Stromal cell of bone marrow (primary cell): ENCODE results near the gene TBL1X.
"Not testable (repeated sequence)": the region's sequence is repeated elsewhere in the genome, so short reads cannot be mapped to it uniquely, and the experiment has no call there.

Experiments
- DNase-seq: peaks from one replicate; pipeline ENCODE4 v3.0.0-alpha.2; 2012; ENCODE audit warnings: low read depth

The TBL1X gene

GRCh38 chrX:9765737-9766097 lies 300.9 kb downstream of the TBL1X start, which contains the start of gene GPR143:
Gene GPR143, minus strand, starts transcription at chrX:9765847. Its CDS starts 30 bp downstream, at chrX:9765817.
- DNase-seq = no peak

DNA sequence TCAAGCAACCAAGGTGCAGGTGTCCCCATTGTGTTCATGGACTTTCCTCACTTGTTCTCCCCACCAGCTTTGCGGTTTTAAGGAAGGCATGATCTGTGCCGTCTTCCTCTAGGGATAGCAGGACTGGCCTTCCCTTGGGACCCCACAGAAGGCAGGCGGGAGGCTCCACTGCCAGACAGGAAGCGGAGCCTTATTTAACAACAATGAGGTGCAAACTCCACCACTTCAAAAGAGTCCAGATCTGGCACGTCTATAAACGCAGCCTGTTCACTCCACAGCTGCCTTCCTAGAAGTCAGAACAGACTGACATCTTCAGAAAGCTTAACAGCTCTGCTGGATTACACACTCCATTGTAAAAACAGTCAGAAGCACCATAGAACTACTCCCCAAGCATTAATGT lies 302.5 kb downstream of the TBL1X start:
- no peak for DNase-seq

GRCh38 chrX:9768321-9768839 lies 303.5 kb downstream of the TBL1X start:
- not testable (repeated sequence) for DNase-seq

- DNase-seq = no peak
Observed at GRCh38 chrX:9770319-9770718, 305.5 kb downstream of the TBL1X start.

GRCh38 chrX:9772943-9773342 lies 308.1 kb downstream of the TBL1X start:
- DNase-seq = no peak

GRCh38 chrX:9775930-9776329 lies 311.1 kb downstream of the TBL1X start:
- DNase-seq = no peak

DNA sequence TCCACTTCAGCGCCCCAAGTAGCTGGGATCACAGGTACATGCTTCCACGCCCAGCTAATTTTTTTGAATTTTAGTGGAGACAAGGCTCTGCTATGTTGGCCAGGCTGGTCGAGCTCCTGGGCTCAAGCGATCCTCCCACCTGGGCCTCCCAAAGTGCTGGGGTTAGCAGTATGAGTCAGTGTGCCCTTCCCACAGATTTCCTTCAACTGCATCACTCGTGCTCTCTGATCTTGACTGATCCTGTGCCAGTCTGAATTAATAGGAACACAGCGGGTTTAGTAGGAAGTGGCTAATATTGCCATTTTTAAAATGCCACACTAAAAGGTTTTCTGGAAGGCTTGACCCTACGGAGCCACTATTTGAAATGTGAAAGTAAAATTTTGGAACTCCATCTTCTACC lies 317.1 kb downstream of the TBL1X start:
- DNase-seq = no peak

- DNase-seq = no peak
Observed at GRCh38 chrX:9784332-9784731, 319.5 kb downstream of the TBL1X start.

DNA sequence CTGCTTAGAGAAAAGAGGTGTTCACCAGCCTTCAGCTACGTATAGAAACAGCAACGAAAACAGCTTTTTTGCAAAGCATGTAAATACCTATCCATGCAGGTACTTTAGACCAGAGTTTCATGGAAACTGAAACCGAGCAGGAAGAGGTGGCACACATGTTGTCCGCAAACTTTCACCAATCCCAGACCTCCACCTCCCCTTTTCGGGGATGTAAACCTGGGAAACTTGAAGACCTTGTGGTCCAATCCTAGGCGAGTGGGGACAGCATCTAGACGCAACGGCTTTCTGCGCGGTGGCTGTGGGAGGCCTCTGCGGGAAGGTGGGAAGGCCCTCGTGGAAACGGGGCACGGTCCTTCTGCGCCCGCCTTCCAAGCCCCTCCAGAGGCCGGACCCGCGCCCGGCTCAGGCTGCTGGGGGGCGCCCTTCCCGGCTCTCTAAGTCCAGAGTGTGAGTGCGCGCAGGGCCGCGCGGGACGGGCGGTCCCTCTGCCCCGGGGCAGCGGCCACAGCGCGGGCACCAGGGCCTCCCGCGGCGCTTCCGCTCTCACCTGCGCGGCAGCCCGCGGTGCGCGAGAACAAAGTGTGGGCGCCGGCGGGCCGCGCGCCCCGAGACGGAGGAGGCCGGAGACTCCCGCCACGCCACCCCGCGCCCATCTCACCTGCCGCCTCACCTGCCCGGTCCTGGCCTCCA lies 320.5 kb downstream of the TBL1X start:
- no peak for DNase-seq

DNA sequence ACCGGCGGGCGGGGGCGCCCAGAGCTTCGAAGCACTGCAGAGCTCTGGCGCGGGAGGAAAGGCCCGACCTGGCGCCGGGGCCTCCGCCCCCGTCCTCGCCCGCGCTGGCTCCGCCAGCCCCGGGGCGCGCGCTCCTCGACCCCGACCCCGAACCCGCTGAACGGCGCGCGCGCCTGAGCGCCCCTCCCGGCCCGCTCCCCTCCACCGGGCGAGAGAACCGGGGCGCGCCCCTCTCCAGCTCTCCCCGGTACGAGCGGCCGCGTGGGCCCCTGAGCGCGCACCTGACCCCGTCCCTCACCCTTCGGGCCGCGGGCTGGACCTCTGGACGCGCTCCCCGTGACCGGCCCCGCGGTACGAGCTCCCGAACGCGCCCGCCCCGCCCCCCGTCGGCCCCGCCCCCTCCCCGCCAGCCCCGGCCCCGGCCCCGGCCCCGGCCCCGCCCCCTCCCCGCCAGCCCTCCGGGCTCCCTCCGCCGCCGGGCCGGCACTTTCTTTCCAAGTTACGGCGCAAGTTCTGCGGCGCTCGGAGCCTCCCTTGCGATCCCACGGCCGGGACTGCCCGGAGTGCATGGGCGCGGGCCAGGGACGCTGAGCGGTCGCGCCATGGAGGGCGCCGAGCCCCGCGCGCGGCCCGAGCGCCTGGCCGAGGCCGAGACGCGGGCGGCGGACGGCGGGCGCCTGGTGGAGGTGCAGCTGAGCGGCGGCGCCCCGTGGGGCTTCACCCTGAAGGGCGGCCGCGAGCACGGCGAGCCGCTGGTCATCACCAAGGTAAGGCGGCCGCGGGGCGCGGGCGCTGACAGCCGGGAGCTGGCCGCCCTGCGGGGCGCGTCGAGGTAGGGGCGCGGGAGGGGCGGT lies 321.3 kb downstream of the TBL1X start, which contains the start of gene SHROOM2:
Gene SHROOM2 (plus strand): TSS at position 486 of the 854 bp plus-strand sequence. CDS start 117 bp downstream, at position 603.
- no peak for DNase-seq

DNA sequence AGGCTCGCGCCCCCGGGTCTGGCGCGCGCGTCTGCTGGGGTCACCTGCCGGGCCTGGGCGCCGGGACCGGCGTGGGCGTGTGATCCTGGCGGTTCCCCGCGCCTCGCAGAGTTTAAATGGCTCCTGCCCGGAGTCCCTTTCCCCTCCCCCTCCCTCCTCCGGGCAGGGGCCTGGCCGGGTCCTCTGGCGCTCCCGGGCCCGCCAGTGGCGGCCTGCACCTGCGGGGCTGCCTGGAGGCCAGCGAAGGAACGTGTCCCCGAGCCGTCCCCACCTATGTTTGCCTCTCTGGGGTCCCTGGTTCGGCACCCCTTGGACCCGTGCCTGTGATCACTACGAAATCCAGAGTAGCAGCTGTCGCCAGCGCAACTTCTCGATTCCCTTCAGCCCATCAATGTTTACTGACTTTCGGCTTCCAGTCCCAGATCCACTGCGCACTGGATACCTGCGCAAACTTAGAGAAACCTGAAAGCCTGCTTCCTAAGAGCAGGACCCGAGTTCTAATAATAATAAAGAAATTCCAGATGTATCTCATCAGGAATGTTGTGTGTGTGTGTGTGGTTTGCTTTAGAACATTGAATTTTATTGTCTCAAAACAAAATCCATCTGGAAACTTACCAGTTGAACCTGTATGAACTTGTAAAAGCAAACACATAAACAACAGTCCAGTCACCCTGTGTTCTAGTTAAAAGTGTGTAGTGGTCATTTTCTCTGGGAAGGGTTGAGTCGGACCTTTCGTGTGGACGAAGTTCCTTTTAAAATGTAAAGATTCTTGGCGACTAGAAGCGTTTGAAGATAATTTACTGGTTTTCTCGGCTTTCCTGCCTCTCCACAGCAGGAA lies 322.2 kb downstream of the TBL1X start:
- DNase-seq = no peak

- DNase-seq = no peak
Observed at GRCh38 chrX:9788911-9789310, 324.1 kb downstream of the TBL1X start.

- DNase-seq = no peak
Observed at GRCh38 chrX:9789555-9789954, 324.7 kb downstream of the TBL1X start.
